DND-41 (cell line): ENCODE measurements around the gene AKIRIN1.

ENCODE experiments used
- CTCF ChIP-seq: IDR thresholded peaks from 2 replicates; pipeline ENCODE4 v1.5.1; 2012; ENCODE audit warnings: borderline replicate concordance, low read length, moderate library complexity, mild to moderate bottlenecking; ENCODE audit not compliant: poor library complexity, severe bottlenecking; ENCODE audit errors: extremely low read depth
- EZH2 ChIP-seq: IDR thresholded peaks from 3 replicates; pipeline ENCODE4 v1.6.1; 2012; ENCODE audit warnings: borderline replicate concordance, low read depth, mild to moderate bottlenecking, moderate library complexity, low read length, inconsistent platforms; ENCODE audit not compliant: severe bottlenecking

GRCh38 chr1:39016604-39017171, 25.6 kb downstream of the AKIRIN1 start:
- no peak for TF ChIP-seq CTCF
- no peak for TF ChIP-seq EZH2
